Measurements from ENCODE around the gene ZNF541. TPM values are rescaled to one million over a fixed set of nuclear protein-coding genes. Genes with fewer than 3 reads are reported as not detected.

The ZNF541 gene
- total RNA-seq, 2 donors from 2014 or later = 0.20 TPM; not detected in 1

DNA sequence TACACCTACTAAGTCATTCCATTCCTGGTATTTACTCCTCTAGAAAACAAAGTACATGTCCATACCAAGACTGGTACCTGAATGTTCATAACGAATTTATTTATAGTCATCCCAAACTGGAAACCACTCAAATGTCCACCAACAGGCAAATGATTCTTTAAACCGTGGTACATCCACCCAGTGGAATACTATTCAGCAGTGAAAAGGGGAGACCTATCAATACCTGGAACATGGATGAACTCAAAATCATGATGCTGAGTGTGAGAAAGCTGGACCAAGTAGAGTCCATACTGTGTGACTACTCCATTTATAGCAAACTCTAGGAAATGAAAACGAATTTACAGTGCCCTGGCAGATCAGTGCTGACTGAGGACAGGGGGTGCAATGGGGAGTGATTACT is 46.1 kb downstream of the ZNF541 start:
- peaks cover 0 to 4% of the 10 kb centered on the region in 2 donors for H3K4me1 ChIP-seq
- DNase-seq (ENCODE audit: low spot score) = no peak
- H3K27me3 ChIP-seq = no peaks in the 10 kb centered on the region
- H3K4me3 ChIP-seq = no peak overlapping the region
- TF ChIP-seq, protein P1, sequence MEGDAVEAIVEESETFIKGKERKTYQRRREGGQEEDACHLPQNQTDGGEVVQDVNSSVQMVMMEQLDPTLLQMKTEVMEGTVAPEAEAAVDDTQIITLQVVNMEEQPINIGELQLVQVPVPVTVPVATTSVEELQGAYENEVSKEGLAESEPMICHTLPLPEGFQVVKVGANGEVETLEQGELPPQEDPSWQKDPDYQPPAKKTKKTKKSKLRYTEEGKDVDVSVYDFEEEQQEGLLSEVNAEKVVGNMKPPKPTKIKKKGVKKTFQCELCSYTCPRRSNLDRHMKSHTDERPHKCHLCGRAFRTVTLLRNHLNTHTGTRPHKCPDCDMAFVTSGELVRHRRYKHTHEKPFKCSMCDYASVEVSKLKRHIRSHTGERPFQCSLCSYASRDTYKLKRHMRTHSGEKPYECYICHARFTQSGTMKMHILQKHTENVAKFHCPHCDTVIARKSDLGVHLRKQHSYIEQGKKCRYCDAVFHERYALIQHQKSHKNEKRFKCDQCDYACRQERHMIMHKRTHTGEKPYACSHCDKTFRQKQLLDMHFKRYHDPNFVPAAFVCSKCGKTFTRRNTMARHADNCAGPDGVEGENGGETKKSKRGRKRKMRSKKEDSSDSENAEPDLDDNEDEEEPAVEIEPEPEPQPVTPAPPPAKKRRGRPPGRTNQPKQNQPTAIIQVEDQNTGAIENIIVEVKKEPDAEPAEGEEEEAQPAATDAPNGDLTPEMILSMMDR (IDR thresholded peaks at IDR 0.05) = no peak
- no peak overlapping the region for H3K27ac ChIP-seq
- H3K9me3 ChIP-seq = no peaks in the 10 kb centered on the region
- no peaks in the 10 kb centered on the region for H3K36me3 ChIP-seq

DNA sequence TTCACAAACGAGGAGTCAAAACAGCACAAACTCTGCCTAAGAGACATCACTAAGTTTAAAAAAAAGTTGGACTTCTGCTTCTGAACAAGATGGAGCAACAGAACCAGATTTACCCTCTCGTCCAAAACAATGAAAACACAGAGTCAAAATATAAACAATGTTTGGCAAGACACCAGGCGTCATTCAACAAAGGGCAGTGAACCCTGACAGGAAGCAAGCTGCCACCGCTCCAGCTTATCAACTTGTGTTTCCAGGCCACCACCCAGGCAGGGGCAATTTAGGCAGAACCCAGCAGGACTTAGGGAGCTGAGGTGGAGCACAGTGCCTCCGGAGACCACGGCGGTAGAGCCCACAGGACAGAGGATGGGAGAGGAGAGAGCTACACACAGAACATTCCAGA is 49.5 kb downstream of the ZNF541 start:
- no peaks in the 10 kb centered on the region for H3K9me3 ChIP-seq
- H3K36me3 ChIP-seq = no peaks in the 10 kb centered on the region
- no peak overlapping the region for H3K27ac ChIP-seq
- no peak overlapping the region for H3K4me3 ChIP-seq
- peaks cover 0 to 4% of the 10 kb centered on the region in 2 donors for H3K4me1 ChIP-seq
- H3K27me3 ChIP-seq = no peaks in the 10 kb centered on the region
- no peak for DNase-seq (ENCODE audit: low spot score)
- TF ChIP-seq, protein P1 (IDR thresholded peaks at IDR 0.05) = no peak

Other genes with a start within 250 kb of the ZNF541 start
- 1 to 10 TPM; 1.1 to 3.3 TPM for gene C5AR2, start 241.0 kb downstream of the ZNF541 start, total RNA-seq
- gene DHX34, start 223.8 kb downstream of the ZNF541 start, total RNA-seq = 1 to 10 TPM; 5.1 to 8.2 TPM
- 1 to 10 TPM; 6.3 to 9.2 TPM for gene MEIS3, start 153.6 kb downstream of the ZNF541 start, total RNA-seq
- gene SLC8A2, start 101.3 kb downstream of the ZNF541 start, total RNA-seq = under 1 TPM; 0.28 to 0.37 TPM
- 1 to 10 TPM; 2.8 to 2.9 TPM for gene KPTN, start 88.9 kb downstream of the ZNF541 start, total RNA-seq
- gene NAPA, start 58.1 kb downstream of the ZNF541 start, total RNA-seq = 100 to 1,000 TPM; 127 to 213 TPM
- 10 to 100 TPM in 1 of 2 donors, 1 to 10 TPM in 1; 7.0 to 12.6 TPM for gene BICRA, start 36.0 kb upstream of the ZNF541 start, total RNA-seq
- gene EHD2, start 140.3 kb upstream of the ZNF541 start, total RNA-seq = 10 to 100 TPM; 44.9 to 70.3 TPM
- 100 to 1,000 TPM; 143 to 243 TPM for gene NOP53, start 172.4 kb upstream of the ZNF541 start, total RNA-seq
- gene SELENOW, start 205.6 kb upstream of the ZNF541 start, total RNA-seq = 1,000 to 10,000 TPM; 1,458 to 1,507 TPM
- gene TPRX1, start 231.4 kb upstream of the ZNF541 start, total RNA-seq = not detected
- gene CRX, start 248.8 kb upstream of the ZNF541 start, total RNA-seq = not detected

Measured in right atrium auricular region (tissue), 2 donors.